Astrocyte (in vitro differentiated cells and primary cell): ENCODE data around the gene FOXD4. TPM values are rescaled to one million over a fixed set of nuclear protein-coding genes. Genes with fewer than 3 reads are reported as not detected.
A peak's percentile ranks its signal among the peaks of the same experiment; 100 is the strongest.
"Not testable (repeated sequence)": the region's sequence is repeated elsewhere in the genome, so short reads cannot be mapped to it uniquely, and the experiment has no call there.

ENCODE experiments used
- DNase-seq: peaks from one replicate; pipeline ENCODE4 v3.0.0-alpha.2; 2010; ENCODE audit warnings: low read depth
- FAIRE-seq: peaks from 2 replicates; lab custom pipeline; 2011; peaks lifted over from hg19 to GRCh38; lab: Jason Lieb, UNC
- H2AFZ ChIP-seq: 2 replicates; pipeline ENCODE4 v1.6.0; 2012; ENCODE audit warnings: low read depth, low read length, inconsistent platforms
- H3K27ac ChIP-seq: 2 replicates; pipeline ENCODE4 v1.5.1; 2011; ENCODE audit warnings: low read depth, low read length, inconsistent platforms
- H3K27me3 ChIP-seq: 2 replicates; pipeline ENCODE4 v1.6.0; 2011; ENCODE audit warnings: low read length, inconsistent platforms; ENCODE audit not compliant: insufficient read depth
- H3K36me3 ChIP-seq: 2 replicates; pipeline ENCODE4 v1.5.1; 2011; ENCODE audit warnings: low read length, inconsistent platforms; ENCODE audit not compliant: insufficient read depth
- H3K4me1 ChIP-seq: 2 replicates; pipeline ENCODE4 v1.5.1; 2011; ENCODE audit warnings: low read length, inconsistent platforms; ENCODE audit not compliant: insufficient read depth
- H3K4me2 ChIP-seq: 2 replicates; pipeline ENCODE4 v1.6.0; 2012; ENCODE audit warnings: low read length, inconsistent platforms
- H3K4me3 ChIP-seq: 2 replicates; pipeline ENCODE4 v1.5.1; 2011; ENCODE audit warnings: low read depth, mild to moderate bottlenecking, low read length, inconsistent platforms; ENCODE audit not compliant: insufficient read depth
- H3K79me2 ChIP-seq: 2 replicates; pipeline ENCODE4 v1.6.0; 2012; ENCODE audit warnings: mild to moderate bottlenecking, low read length, inconsistent platforms; ENCODE audit not compliant: insufficient read depth
- H3K9ac ChIP-seq: 2 replicates; pipeline ENCODE4 v1.6.0; 2012; ENCODE audit warnings: mild to moderate bottlenecking, low read length, inconsistent platforms
- H3K9me3 ChIP-seq: 2 replicates; pipeline ENCODE4 v1.5.1; 2012; ENCODE audit warnings: low read depth, mild to moderate bottlenecking, low read length, inconsistent platforms; ENCODE audit not compliant: insufficient read depth
- H4K20me1 ChIP-seq: 2 replicates; pipeline ENCODE4 v1.6.0; 2012; ENCODE audit warnings: low read length, inconsistent platforms; ENCODE audit not compliant: insufficient read depth
- H3K27ac Mint-ChIP-seq: one replicate; pipeline ENCODE4 v1.8.0; 2021; ENCODE audit warnings: mild to moderate bottlenecking, mixed read lengths; ENCODE audit not compliant: unreplicated experiment
- H3K27me3 Mint-ChIP-seq: one replicate; pipeline ENCODE4 v1.8.0; 2021; ENCODE audit warnings: low read depth, mixed read lengths; ENCODE audit not compliant: unreplicated experiment
- H3K36me3 Mint-ChIP-seq: one replicate; pipeline ENCODE4 v1.8.0; 2021; ENCODE audit warnings: low read depth, mixed read lengths; ENCODE audit not compliant: unreplicated experiment
- H3K4me1 Mint-ChIP-seq: one replicate; pipeline ENCODE4 v1.8.0; 2021; ENCODE audit warnings: low read depth, mixed read lengths; ENCODE audit not compliant: unreplicated experiment
- H3K4me3 Mint-ChIP-seq: one replicate; pipeline ENCODE4 v1.8.0; 2021; ENCODE audit warnings: mild to moderate bottlenecking, moderate library complexity, mixed read lengths; ENCODE audit not compliant: unreplicated experiment
- H3K9me3 Mint-ChIP-seq: one replicate; pipeline ENCODE4 v1.8.0; 2021; ENCODE audit warnings: mild to moderate bottlenecking, mixed read lengths; ENCODE audit not compliant: unreplicated experiment
- EZH2 ChIP-seq: IDR thresholded peaks from 2 replicates; pipeline ENCODE4 v1.6.1; 2012; ENCODE audit warnings: mild to moderate bottlenecking, low read length, inconsistent platforms; ENCODE audit not compliant: insufficient read depth
- total RNA-seq: library from RNA; stranded (reverse); gene quantifications from 2 replicates; pipeline ENCODE4 v1.2.1, GENCODE V29; 2021

FOXD4 gene
- total RNA-seq, 1 donor from 2014 or later: 0.45 TPM

- H3K36me3 Mint-ChIP-seq, H4K20me1 ChIP-seq, H2AFZ ChIP-seq, H3K27ac Mint-ChIP-seq, H3K4me3 Mint-ChIP-seq, H3K9ac ChIP-seq, H3K27ac ChIP-seq, H3K9me3 ChIP-seq, H3K4me1 Mint-ChIP-seq, DNase-seq, H3K4me1 ChIP-seq, H3K36me3 ChIP-seq, FAIRE-seq, H3K4me3 ChIP-seq, H3K79me2 ChIP-seq: not testable (repeated sequence)
- peaks cover 25% of the 10 kb centered on the region for H3K27me3 ChIP-seq
- peak overlapping the region; percentile 59 for H3K4me2 ChIP-seq
- TF ChIP-seq EZH2: peak; percentile 13
- H3K27me3 Mint-ChIP-seq: peaks cover 45% of the 10 kb centered on the region
- peaks cover 16% of the 10 kb centered on the region for H3K9me3 Mint-ChIP-seq
Observed at GRCh38 chr9:114267-115117, 3.7 kb downstream of the FOXD4 start.

- H3K9me3 ChIP-seq, H3K27ac ChIP-seq, H3K4me1 Mint-ChIP-seq, H3K9ac ChIP-seq, DNase-seq, FAIRE-seq, H3K36me3 Mint-ChIP-seq, H3K79me2 ChIP-seq, H3K4me1 ChIP-seq, H3K36me3 ChIP-seq, H3K27ac Mint-ChIP-seq, H4K20me1 ChIP-seq, H3K4me3 ChIP-seq: not testable (repeated sequence)
- peak; percentile 93 for TF ChIP-seq EZH2
- peak overlapping the region; percentile 18 for H2AFZ ChIP-seq
- peaks cover 16% of the 10 kb centered on the region for H3K9me3 Mint-ChIP-seq
- H3K27me3 Mint-ChIP-seq: peaks cover 50% of the 10 kb centered on the region
- H3K27me3 ChIP-seq: peaks cover 28% of the 10 kb centered on the region
- peak overlapping the region; percentile 59 for H3K4me2 ChIP-seq
- H3K4me3 Mint-ChIP-seq: peak overlapping the region; percentile 68
Observed at GRCh38 chr9:113468-114266, 4.5 kb downstream of the FOXD4 start.

- H3K27me3 Mint-ChIP-seq: peaks cover 49% of the 10 kb centered on the region
Observed at GRCh38 chr9:112589-113467, 5.4 kb downstream of the FOXD4 start.

GRCh38 chr9:110672-111071 lies 7.5 kb downstream of the FOXD4 start:
- not testable (repeated sequence) for H3K9ac ChIP-seq, H3K36me3 Mint-ChIP-seq, FAIRE-seq, H3K79me2 ChIP-seq, H3K4me3 Mint-ChIP-seq, H3K9me3 Mint-ChIP-seq, H3K4me2 ChIP-seq, H2AFZ ChIP-seq, H3K9me3 ChIP-seq, H3K4me1 Mint-ChIP-seq, DNase-seq, H3K27ac Mint-ChIP-seq, H3K4me1 ChIP-seq, H4K20me1 ChIP-seq, H3K27ac ChIP-seq, H3K4me3 ChIP-seq, H3K36me3 ChIP-seq
- H3K27me3 Mint-ChIP-seq: peaks cover 51% of the 10 kb centered on the region
- peaks cover 22% of the 10 kb centered on the region for H3K27me3 ChIP-seq

More at GRCh38 chr9:112589-113467, 5.4 kb downstream of the FOXD4 start:
- H3K4me3 ChIP-seq, H3K9me3 ChIP-seq, H3K79me2 ChIP-seq, H3K27ac ChIP-seq, H3K4me1 ChIP-seq, H2AFZ ChIP-seq, FAIRE-seq, H3K4me2 ChIP-seq, H3K9ac ChIP-seq, H3K36me3 Mint-ChIP-seq, DNase-seq, H3K4me1 Mint-ChIP-seq, H3K36me3 ChIP-seq, H4K20me1 ChIP-seq: not testable (repeated sequence)
- H3K27me3 ChIP-seq: peaks cover 22% of the 10 kb centered on the region
- Mint-ChIP-seq H3K27ac (peak overlapping the region; percentile 47), H3K9me3 (peaks cover 10% of the 10 kb centered on the region), H3K4me3 (peak overlapping the region; percentile 27)
- TF ChIP-seq EZH2: peak; percentile 48

GRCh38 chr9:109540-109939 lies 8.7 kb downstream of the FOXD4 start:
- not testable (repeated sequence) for H3K79me2 ChIP-seq, H3K27ac Mint-ChIP-seq, H3K4me1 ChIP-seq, H4K20me1 ChIP-seq, H3K9me3 ChIP-seq, H3K4me3 Mint-ChIP-seq, FAIRE-seq, H3K9ac ChIP-seq, H3K36me3 ChIP-seq, H2AFZ ChIP-seq, H3K4me1 Mint-ChIP-seq, DNase-seq, H3K4me2 ChIP-seq, H3K4me3 ChIP-seq, H3K9me3 Mint-ChIP-seq, H3K36me3 Mint-ChIP-seq, H3K27ac ChIP-seq
- peaks cover 15% of the 10 kb centered on the region for H3K27me3 ChIP-seq
- peaks cover 48% of the 10 kb centered on the region for H3K27me3 Mint-ChIP-seq
